HTERT RPE-1 (cell line): ENCODE measurements around the gene ATP1A4.

Experiments used
- in situ Hi-C: fragments of 300-500 bp; cut with MboI; formaldehyde crosslinking; loops from 4 replicates; pipeline ENCODE4 v1.14.3; 2020; ENCODE audit warnings: low sequenced_read_pairs

The ATP1A4 gene

GRCh38 chr1:160169553-160170399, 18.4 kb downstream of the ATP1A4 start:
- in situ Hi-C loops, result no loop called here

GRCh38 chr1:160171354-160171753, 20.0 kb downstream of the ATP1A4 start:
- in situ Hi-C loops, result no loop called here

GRCh38 chr1:160171980-160172379, 20.6 kb downstream of the ATP1A4 start:
- in situ Hi-C loops, result no loop called here

- in situ Hi-C loops, result no loop called here
Measured at GRCh38 chr1:160177231-160177630, 25.8 kb downstream of the ATP1A4 start.

- in situ Hi-C loops, result no loop called here
Measured at GRCh38 chr1:160177667-160178066, 26.3 kb downstream of the ATP1A4 start.

GRCh38 chr1:160178731-160179130, 27.3 kb downstream of the ATP1A4 start:
- in situ Hi-C loops, result no loop called here

GRCh38 chr1:160179336-160179735, 27.9 kb downstream of the ATP1A4 start:
- in situ Hi-C loops, result no loop called here

GRCh38 chr1:160186246-160186645, 34.8 kb downstream of the ATP1A4 start:
- in situ Hi-C loops, result no loop called here

GRCh38 chr1:160186729-160187128, 35.3 kb downstream of the ATP1A4 start:
- in situ Hi-C loops, result no loop called here

GRCh38 chr1:160187407-160187806, 36.0 kb downstream of the ATP1A4 start:
- in situ Hi-C loops, result no loop called here

- in situ Hi-C loops, result no loop called here
Measured at GRCh38 chr1:160188341-160188740, 36.9 kb downstream of the ATP1A4 start.

- in situ Hi-C loops, result no loop called here
Measured at GRCh38 chr1:160189649-160190625, 38.5 kb downstream of the ATP1A4 start, which contains the start of gene CASQ1. Gene CASQ1 (plus strand): TSS chr1:160190575. CDS start chr1:160190752, 177 bp downstream.

- in situ Hi-C loops, result no loop called here
Measured at GRCh38 chr1:160191756-160192155, 40.4 kb downstream of the ATP1A4 start.

- in situ Hi-C loops, result no loop called here
Measured at GRCh38 chr1:160192234-160192633, 40.8 kb downstream of the ATP1A4 start.

- in situ Hi-C loops, result no loop called here
Measured at GRCh38 chr1:160193091-160193819, 41.9 kb downstream of the ATP1A4 start.

- in situ Hi-C loops, result no loop called here
Measured at GRCh38 chr1:160193832-160194736, 42.7 kb downstream of the ATP1A4 start.

GRCh38 chr1:160194737-160195059, 43.3 kb downstream of the ATP1A4 start:
- in situ Hi-C loops, result no loop called here

GRCh38 chr1:160196143-160196542, 44.7 kb downstream of the ATP1A4 start:
- in situ Hi-C loops, result no loop called here

GRCh38 chr1:160197231-160197630, 45.8 kb downstream of the ATP1A4 start:
- in situ Hi-C loops, result no loop called here

- in situ Hi-C loops, result no loop called here
Measured at GRCh38 chr1:160200786-160201185, 49.4 kb downstream of the ATP1A4 start.
